GM18868 (cell line): Measurements from ENCODE around the gene TAPBP.
"Not testable (repeated sequence)": the region's sequence is repeated elsewhere in the genome, so short reads cannot be mapped to it uniquely, and the experiment has no call there.

Experiments
- ATAC-seq: cut with Tn5 transposase; IDR thresholded peaks from one replicate; pipeline ENCODE4 v1.9.1; 2021; ENCODE audit warnings: mild to moderate bottlenecking, moderate library complexity; ENCODE audit not compliant: unreplicated experiment

Gene TAPBP

GRCh38 chr6:33277663-33278391 is 36.1 kb downstream of the TAPBP start:
- no peak for ATAC-seq

GRCh38 chr6:33276864-33277662 is 36.8 kb downstream of the TAPBP start, which contains the start of gene B3GALT4:
Gene B3GALT4, plus strand, starts transcription at chr6:33277123. Its CDS starts 297 bp downstream, at chr6:33277420.
- peak; percentile 63 for ATAC-seq

- no peak for ATAC-seq
These were observed 37.4 kb downstream of the TAPBP start for GRCh38 chr6:33276581-33276863.

GRCh38 chr6:33275795-33276580 is 37.9 kb downstream of the TAPBP start:
- not testable (repeated sequence) for ATAC-seq

GRCh38 chr6:33273924-33274902 is 39.7 kb downstream of the TAPBP start:
- ATAC-seq, result no peak

- ATAC-seq, result no peak
These were observed 40.6 kb downstream of the TAPBP start for GRCh38 chr6:33273129-33273923.

- no peak for ATAC-seq
These were observed 41.4 kb downstream of the TAPBP start for GRCh38 chr6:33272275-33273128.

GRCh38 chr6:33271468-33272274 is 42.2 kb downstream of the TAPBP start, which contains the start of the genes RPS18 and VPS52:
Gene RPS18, plus strand, starts transcription at chr6:33272075. Its CDS starts 45 bp downstream, at chr6:33272120.
Gene VPS52, minus strand, starts transcription at chr6:33271876. Its CDS starts 201 bp downstream, at chr6:33271675.
- ATAC-seq, result peak; percentile 85

GRCh38 chr6:33271117-33271467 is 42.8 kb downstream of the TAPBP start:
- ATAC-seq, result no peak

- no peak for ATAC-seq
These were observed 49.9 kb downstream of the TAPBP start for GRCh38 chr6:33264015-33264414.

GRCh38 chr6:33262490-33262889 is 51.4 kb downstream of the TAPBP start:
- not testable (repeated sequence) for ATAC-seq

GRCh38 chr6:33259032-33259431 is 54.8 kb downstream of the TAPBP start:
- no peak for ATAC-seq

GRCh38 chr6:33254591-33254990 is 59.3 kb downstream of the TAPBP start:
- no peak for ATAC-seq

GRCh38 chr6:33252759-33253158 is 61.1 kb downstream of the TAPBP start:
- no peak for ATAC-seq

- no peak for ATAC-seq
These were observed 62.4 kb downstream of the TAPBP start for GRCh38 chr6:33251395-33252012.

- no peak for ATAC-seq
These were observed 63.1 kb downstream of the TAPBP start for GRCh38 chr6:33250731-33251130.
